ENCODE measurements around the gene SMC3.
A peak's percentile ranks its signal among the peaks of the same experiment; 100 is the strongest.

The SMC3 gene

GRCh38 chr10:110546077-110546476, 21.4 kb upstream of the SMC3 start:
- DNase-seq, result no peak

GRCh38 chr10:110546499-110547110, 20.9 kb upstream of the SMC3 start:
- DNase-seq, result no peak

- DNase-seq, result peak; percentile 55
These were observed 20.2 kb upstream of the SMC3 start for GRCh38 chr10:110547139-110547761.

GRCh38 chr10:110548002-110548401, 19.5 kb upstream of the SMC3 start:
- no peak for DNase-seq

- DNase-seq, result no peak
These were observed 18.3 kb upstream of the SMC3 start for GRCh38 chr10:110549211-110549610.

- no peak for DNase-seq
These were observed 13.6 kb upstream of the SMC3 start for GRCh38 chr10:110553905-110554304.

- no peak for DNase-seq
These were observed 11.2 kb upstream of the SMC3 start for GRCh38 chr10:110556296-110556695.

GRCh38 chr10:110556969-110557601, 10.4 kb upstream of the SMC3 start:
- peak; percentile 49 for DNase-seq

GRCh38 chr10:110558041-110558440, 9.5 kb upstream of the SMC3 start:
- no peak for DNase-seq

GRCh38 chr10:110560012-110560411, 7.5 kb upstream of the SMC3 start:
- no peak for DNase-seq

- DNase-seq, result no peak
These were observed 6.2 kb upstream of the SMC3 start for GRCh38 chr10:110561292-110561691.

- DNase-seq, result no peak
These were observed 5.1 kb upstream of the SMC3 start for GRCh38 chr10:110562348-110562747.

- DNase-seq, result no peak
These were observed 4.4 kb upstream of the SMC3 start for GRCh38 chr10:110563132-110563531.

GRCh38 chr10:110566472-110567200, 859 bp upstream of the SMC3 start:
- peak; percentile 36 for DNase-seq

- peak; percentile 66 for DNase-seq
These were observed 700 bp downstream of the SMC3 start for GRCh38 chr10:110568055-110568735.

- DNase-seq, result no peak
These were observed 1.6 kb downstream of the SMC3 start for GRCh38 chr10:110569122-110569521.

GRCh38 chr10:110569736-110570135, 2.2 kb downstream of the SMC3 start:
- DNase-seq, result no peak

- DNase-seq, result no peak
These were observed 3.7 kb downstream of the SMC3 start for GRCh38 chr10:110571093-110571743.

- no peak for DNase-seq
These were observed 5.4 kb downstream of the SMC3 start for GRCh38 chr10:110572862-110573261.

- no peak for DNase-seq
These were observed 6.9 kb downstream of the SMC3 start for GRCh38 chr10:110574420-110574819.

GRCh38 chr10:110576220-110576619, 8.7 kb downstream of the SMC3 start:
- no peak for DNase-seq

- no peak for DNase-seq
These were observed 9.6 kb downstream of the SMC3 start for GRCh38 chr10:110577056-110577455.

GRCh38 chr10:110584006-110584405, 16.5 kb downstream of the SMC3 start:
- DNase-seq, result no peak
